HG03457 (cell line): ENCODE results near the gene RNASEH2A.

Experiments used
- ATAC-seq: cut with Tn5 transposase; IDR thresholded peaks from one replicate; pipeline ENCODE4 v1.9.1; 2021; ENCODE audit warnings: moderate number of reproducible peaks; ENCODE audit not compliant: unreplicated experiment

The RNASEH2A gene

DNA sequence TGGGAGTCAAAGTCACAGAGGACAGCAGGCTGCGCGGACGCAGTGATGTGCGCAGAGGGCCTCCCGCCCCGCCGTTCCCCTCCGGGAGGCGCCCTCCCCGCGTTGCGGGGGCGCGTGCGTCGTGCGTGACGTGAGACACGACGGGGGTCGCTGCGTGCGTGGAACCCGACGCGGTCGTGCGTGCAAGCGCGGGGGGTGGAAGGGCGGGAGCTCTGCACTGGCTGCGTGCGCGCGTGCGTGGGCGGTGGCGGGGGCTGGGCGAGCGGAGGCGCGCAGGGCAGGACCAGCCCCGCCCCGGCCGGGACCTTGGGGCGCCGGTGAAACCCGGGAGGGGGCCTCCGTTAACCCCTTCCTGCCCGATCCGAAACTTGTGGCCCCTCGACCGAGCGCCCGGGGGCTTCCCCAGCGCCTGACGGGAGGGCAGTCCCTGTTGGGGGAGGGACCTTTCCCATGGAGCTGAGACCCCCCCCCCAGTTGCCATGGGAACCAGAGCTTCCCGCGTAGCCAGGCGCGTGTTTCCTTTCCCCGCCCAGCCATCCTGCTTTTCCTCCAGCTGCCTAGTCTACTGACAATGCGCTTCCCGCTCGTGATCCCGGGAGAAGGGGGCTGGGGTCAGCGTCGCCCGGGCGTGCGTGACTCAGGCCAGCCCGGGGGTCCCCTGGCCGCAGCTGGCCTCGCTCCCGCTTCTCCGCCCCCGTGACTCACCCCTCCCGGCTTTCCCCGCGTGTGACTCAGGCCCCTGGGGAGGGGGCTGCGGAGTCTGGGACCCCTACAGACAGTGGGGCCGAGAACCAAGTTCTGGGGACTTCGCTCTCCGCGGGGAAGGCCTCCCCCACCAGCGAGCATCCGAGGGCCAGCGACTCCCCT lies 23.7 kb upstream of the RNASEH2A start:
- no peak for ATAC-seq

DNA sequence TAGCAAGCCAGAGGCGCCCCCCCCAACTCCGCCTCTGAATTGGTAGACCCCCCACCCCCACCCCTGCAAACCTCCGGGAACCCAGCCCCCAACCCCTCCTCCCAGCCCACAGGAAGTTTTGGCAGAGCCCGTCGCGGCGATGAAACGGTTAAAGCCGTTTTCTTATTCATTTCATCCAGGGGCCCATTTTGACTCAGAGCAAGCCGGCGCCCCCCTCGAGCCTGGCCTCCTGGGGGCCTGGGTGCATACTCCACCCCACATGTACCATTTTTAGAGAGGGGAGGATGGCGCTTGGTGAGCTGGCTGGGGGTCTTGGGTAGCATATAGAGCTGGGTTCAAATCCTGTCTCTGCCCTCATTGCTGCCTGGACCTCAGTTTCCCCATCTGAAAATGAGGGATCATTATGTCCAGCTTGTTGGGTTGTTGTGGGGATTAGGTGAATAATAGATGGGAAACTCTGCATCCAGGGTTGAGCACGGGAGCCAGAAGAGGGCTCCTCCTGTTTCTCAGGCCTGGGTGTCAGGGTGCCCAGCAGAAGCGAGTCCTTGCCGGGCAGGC lies 23.0 kb upstream of the RNASEH2A start:
- no peak for ATAC-seq

DNA sequence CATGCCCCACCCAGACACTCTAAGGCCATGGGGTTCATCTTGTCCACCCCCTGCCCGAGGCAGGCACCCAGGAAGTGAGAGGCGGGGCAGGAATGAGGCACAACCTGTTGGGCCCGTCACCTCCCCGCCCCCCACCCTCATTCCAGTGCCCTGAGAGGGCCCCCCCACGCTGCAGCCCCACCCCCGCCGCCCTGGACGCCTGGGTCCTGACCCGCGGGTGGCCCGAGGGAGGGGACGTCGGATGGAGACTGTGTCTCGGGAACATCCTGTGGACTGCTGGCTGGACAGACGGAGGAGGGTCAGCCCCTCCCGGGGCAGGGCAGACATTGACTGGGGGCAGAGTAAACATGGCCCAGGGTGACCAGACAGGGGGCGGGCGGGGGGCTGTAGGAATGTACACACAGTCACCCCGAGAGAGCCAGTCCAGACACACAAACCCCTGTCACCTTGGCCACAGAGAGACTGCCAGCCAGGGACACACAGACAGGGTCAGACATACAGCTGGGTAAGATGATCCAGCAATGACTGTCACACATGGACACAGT lies 22.5 kb upstream of the RNASEH2A start:
- ATAC-seq: no peak

DNA sequence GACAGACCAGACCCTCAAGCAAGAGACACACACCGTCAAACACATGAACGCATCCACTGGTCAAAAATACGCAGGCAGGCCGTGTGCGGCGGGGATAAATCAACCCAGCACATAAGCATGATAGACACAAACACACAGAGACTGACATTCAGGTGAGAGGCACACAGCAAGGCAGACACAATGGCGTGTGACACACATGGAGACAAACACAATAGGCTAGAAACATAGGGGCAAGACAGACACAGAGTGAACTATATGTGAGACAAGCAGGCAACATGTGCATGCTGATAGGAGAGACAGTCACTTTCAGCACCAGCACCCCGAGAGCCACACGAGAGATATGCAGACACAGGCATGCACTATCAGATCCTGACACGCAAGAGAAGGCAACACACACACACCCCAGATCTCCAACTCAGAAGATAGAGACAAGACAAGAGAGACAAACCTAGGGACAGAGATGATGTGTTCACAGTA lies 22.0 kb upstream of the RNASEH2A start:
- ATAC-seq: no peak

DNA sequence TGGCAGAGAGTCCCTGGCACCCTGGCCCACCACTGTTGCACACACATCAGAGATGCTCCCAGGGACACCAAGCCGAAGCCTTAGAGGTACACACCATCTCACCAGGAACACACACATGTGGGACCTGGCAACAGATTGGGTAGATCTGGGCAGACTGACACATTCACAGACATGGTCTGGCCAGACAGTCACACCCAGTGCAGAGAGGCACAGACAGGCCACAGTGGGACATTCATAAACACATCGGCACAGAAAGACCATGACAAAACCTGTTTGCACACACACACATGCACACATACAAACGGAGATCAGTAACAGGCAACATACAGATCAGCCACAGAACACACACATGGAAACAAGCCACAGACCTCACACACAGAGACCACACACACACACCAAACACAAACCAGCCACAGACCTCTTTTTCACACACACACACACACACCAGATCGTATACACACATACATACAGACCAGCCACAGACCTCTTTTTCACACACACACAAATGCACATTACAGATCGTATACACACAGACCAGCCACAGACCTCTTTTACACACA lies 21.4 kb upstream of the RNASEH2A start:
- ATAC-seq: no peak

DNA sequence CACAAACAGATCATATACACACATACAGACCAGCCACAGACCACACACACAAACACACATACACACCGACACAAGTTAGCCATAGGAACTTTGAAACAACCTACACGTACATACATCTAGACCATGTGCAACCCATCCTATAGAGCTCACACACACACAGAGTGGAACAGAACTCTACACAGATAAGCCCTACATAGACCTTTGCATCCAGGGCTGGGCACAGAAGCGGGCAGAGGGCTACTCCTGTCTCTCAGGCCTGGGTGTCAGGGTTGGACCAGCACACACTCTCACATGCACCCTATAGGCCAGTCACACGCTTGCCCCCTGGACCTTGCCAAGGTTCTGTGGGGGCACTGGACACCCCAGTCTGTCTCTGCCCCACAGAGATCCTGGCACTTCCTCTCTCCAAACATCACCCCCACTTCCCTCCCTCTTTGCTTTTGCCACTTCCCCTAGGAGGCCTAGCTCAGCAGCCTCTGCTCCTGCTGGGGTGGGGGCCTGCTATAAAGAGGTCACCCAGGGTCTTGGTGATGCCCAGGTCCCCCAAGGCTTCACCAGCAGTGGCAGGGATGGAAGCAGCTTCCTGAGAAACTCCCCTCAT lies 20.9 kb upstream of the RNASEH2A start:
- no peak for ATAC-seq

DNA sequence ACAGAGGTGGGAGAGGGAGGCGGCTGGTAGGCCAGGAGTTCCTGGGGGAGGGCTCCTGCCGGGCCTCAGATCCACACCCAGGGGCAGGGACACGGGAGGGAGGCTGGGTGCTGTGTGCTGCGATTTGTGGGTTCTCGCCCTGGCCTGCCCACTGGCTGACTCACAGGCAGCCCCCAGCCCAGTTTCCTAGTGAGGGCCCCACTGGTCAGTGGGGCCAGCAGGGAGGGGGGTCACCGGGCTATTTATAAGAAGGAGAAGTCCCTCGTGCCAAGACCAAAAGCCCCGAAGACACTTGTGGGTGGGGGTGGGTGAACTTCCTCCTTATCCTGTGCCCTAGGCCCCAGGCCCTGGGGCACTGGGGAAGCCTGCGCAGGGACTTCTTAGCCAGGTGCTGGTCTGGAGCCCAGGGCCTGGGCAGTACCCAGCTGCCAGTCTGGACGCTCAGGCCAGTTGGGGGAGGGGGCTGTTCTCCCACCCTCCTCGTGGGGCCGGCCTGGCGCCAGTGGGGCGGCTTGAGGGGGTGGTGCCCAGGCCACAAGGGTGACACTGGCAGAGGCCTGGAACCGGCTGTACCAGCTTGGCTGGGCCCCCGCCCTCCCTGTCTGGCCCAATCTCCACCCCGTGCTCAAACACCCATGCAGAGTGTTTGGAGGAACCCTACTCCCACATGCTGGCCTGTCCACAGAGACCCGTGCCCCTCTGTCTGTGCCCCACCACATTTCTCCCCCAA lies 20.1 kb upstream of the RNASEH2A start:
- ATAC-seq: no peak

DNA sequence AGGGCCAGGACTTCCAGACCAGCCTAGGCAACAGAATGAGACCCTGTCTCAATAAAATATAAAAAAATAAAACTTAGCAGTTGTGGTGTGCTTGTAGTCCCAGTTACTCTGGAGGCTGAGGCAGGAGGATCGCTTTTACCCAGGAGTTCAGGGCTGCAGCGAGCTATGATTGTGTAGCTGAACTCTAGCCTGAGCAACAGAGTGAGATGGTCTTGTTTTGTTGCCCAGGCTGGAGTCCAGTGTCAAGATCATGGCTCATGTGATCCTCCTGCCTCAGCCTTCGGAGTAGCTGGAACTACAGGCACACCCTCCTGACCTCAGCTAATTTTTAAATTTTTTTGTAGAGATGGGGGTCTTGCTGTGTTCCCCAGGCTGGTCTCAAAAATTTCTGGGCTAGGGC lies 19.4 kb upstream of the RNASEH2A start:
- ATAC-seq: no peak

DNA sequence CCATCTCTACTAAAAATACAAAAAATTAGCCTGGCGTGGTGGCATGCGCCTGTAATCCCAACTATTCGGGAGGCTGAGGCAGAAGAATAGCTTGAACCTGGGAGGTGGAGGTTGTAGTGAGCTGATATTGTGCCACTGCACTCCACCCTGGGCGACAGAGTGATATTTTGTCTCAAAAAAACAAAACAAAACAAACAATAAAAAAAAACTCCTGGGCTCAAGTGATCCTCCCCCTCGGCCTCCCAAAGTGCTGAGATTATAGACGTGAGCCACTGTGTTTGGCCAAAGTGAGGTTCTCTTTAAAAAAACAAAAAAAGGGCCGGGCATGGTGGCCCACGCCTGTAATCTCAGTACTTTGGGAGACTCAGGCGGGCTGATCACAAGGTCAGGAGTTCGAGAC lies 18.9 kb upstream of the RNASEH2A start:
- no peak for ATAC-seq

DNA sequence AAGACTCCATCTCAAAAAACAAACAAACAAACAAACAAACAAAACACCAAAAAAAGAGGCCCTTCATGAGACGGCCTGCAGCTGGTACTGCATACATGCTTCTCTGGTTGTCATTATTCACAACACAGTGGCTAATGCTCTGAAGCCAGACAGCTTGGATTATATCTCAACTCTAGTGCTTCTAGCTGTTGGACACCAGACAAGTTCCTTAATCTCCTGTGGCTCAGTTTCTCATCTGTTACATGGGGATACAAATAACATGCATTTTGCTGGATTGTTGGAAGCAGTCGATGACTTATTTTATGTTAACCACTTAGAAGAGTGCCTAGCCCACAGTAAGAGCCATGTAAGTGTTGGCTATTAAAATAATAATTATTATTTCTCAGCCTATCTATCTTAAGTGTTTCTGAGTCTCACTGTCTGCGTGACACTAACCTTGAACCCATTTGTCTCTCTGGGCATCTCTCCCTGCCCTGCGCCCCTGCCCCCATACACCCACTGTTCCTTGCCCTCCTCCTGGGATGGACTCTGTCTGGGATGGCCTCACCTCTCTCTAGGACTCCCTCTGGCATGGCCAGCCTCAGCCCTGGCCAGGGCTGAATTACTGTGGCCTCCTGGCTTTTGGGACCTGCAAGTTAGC lies 18.2 kb upstream of the RNASEH2A start:
- ATAC-seq: no peak

DNA sequence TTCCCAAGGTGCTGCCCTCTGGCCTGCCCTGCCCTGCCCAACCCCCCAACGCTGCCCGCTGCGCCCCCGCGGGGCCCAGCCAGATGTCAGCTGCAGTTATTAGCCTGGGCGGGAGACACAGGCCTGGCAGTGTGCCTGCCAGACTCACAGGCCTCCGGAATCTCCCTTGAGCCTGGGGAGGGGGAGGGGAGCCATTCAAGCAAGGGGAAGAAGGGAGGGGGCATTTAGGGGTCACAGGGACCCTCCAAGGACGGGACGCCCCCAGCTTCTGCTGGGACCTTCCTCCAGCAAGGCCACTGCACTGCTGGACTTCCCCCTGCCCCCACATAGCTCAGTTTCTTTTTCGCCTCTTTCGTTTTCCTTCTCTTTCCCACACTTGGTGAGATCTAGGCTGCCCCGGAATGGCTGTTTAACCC lies 17.7 kb upstream of the RNASEH2A start:
- no peak for ATAC-seq

DNA sequence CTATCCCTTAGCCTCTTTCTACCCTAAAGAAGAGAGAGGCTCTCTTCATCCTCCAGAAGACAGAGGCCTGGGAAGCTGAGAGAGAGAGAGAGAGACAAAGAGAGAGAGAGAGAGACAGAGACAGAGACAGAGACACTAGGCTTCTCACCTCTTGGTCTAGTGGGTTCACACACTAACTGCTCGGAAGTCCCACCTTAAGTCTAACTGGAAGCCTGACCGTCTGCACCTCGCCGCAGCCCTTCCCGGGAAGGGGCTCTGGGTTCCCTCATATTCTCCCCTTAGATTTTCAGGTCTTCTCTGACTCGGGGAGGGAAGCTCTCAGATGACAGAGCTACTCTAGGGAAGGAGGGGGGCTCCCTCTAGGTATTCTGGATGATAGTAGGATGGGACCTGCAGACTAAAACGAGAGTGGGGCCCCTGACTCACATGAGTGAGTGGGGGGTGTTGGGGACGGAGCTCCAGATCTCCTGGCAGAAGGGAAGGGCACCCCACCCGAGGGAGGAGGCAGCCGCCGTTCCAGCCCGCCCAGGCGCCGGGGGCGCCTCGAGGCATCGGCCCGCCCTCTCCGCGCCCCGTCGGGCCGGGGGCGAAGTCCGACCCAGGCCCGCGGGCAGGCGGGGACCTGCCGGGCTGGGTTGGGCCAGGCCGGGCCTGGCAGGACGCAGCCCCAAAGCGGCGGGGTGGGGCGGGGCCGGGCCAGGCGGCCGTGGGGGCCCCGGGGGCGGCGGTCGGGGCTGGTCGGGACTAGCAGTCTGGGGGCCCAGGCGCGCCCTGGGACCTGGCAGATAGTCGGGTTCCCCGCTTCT lies 17.1 kb upstream of the RNASEH2A start:
- no peak for ATAC-seq

DNA sequence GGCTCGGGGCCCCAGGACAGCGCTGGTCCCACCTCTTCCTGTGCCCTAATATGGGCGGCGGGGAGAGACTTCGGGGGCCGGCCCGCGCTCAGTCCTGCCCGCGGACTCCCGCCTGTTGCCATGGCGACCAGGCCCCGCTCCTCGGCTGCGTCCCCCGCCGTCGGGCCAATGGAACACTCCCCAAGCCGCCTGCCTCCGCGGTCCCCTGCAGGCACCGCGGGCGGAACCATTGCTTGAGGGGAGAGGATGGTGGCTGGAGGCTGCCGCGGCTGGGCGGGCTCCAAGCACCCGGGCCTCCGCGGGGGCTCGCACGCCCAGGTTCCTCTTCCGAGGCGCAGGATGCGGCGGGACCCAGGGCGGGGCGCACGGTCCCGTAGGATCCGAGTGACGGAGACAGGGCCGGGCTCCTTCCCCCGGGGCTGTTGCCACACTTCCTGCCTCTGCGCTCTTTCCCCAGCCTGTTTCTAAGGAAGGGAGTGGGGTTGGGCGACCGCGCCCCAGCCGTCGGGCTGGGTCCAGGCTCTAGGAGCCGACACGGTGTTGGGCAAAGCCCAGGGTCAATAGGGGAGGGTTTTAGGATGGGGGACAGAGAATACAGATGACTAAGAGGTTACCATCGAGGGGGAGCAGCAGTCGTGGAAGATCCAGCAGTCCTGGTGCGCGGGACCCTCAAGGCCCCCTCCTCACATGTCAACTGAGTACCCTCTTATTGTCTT lies 16.3 kb upstream of the RNASEH2A start:
- peak; percentile 27 for ATAC-seq

DNA sequence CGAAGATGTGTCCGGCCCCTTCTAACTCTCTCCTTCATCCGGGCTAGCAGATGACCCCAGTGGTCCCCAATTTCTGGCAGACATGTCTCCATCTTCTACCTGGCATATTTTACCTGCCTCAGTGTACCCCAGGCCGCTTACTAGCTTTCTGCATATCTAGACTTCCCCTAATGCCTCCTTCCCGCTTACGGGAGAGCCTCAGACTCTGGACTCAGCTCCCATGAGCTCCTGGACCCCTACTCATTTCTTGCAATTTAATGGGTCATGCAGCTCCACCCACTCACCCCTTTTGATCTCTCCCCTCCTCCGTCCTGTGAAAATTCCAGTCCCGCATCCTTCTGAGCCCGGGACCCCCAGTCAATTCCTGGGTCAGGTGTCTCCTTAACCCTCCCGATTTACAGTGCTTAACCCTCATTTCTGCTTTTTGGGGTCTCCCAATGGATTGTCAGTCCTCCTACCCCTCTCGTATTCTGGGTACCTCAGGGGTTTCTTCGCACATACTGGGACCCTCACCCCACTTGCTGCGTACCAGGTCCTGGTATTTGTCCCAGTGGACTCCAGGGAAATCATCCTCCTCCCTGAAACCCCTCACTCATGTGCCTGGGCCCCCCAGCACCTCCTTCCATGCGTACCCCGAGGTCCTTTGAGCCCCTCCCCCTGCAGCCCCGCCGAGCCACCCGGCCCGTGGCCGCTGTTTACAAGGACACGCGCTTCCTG lies 15.6 kb upstream of the RNASEH2A start:
- ATAC-seq: no peak

DNA sequence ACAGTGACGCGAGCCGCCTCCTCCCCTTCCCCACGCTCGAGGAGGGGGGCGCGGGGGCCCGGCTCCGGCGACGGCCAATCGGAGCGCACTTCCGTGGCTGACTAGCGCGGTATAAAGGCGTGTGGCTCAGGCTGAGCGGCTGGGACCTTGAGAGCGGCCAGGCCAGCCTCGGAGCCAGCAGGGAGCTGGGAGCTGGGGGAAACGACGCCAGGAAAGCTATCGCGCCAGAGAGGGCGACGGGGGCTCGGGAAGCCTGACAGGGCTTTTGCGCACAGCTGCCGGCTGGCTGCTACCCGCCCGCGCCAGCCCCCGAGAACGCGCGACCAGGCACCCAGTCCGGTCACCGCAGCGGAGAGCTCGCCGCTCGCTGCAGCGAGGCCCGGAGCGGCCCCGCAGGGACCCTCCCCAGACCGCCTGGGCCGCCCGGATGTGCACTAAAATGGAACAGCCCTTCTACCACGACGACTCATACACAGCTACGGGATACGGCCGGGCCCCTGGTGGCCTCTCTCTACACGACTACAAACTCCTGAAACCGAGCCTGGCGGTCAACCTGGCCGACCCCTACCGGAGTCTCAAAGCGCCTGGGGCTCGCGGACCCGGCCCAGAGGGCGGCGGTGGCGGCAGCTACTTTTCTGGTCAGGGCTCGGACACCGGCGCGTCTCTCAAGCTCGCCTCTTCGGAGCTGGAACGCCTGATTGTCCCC lies 14.9 kb upstream of the RNASEH2A start, which contains the start of gene JUNB:
TSS of gene JUNB (plus strand) at position 142 of the 706 bp plus-strand sequence. CDS start at position 428, 286 bp downstream.
- ATAC-seq: peak; percentile 22

DNA sequence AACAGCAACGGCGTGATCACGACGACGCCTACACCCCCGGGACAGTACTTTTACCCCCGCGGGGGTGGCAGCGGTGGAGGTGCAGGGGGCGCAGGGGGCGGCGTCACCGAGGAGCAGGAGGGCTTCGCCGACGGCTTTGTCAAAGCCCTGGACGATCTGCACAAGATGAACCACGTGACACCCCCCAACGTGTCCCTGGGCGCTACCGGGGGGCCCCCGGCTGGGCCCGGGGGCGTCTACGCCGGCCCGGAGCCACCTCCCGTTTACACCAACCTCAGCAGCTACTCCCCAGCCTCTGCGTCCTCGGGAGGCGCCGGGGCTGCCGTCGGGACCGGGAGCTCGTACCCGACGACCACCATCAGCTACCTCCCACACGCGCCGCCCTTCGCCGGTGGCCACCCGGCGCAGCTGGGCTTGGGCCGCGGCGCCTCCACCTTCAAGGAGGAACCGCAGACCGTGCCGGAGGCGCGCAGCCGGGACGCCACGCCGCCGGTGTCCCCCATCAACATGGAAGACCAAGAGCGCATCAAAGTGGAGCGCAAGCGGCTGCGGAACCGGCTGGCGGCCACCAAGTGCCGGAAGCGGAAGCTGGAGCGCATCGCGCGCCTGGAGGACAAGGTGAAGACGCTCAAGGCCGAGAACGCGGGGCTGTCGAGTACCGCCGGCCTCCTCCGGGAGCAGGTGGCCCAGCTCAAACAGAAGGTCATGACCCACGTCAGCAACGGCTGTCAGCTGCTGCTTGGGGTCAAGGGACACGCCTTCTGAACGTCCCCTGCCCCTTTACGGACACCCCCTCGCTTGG lies 14.1 kb upstream of the RNASEH2A start:
- ATAC-seq: no peak

DNA sequence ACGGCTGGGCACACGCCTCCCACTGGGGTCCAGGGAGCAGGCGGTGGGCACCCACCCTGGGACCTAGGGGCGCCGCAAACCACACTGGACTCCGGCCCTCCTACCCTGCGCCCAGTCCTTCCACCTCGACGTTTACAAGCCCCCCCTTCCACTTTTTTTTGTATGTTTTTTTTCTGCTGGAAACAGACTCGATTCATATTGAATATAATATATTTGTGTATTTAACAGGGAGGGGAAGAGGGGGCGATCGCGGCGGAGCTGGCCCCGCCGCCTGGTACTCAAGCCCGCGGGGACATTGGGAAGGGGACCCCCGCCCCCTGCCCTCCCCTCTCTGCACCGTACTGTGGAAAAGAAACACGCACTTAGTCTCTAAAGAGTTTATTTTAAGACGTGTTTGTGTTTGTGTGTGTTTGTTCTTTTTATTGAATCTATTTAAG lies 13.5 kb upstream of the RNASEH2A start:
- ATAC-seq: no peak
